Stimulated activated CD4-positive, alpha-beta T cell treated with anti-CD3 and anti-CD28 coated beads, Interleukin-12 subunit alpha, Interleukin-12 subunit beta, amount 100 ng/mL, for 24 hours (primary cell): Measurements from ENCODE around the gene GLIPR1L1.

Source experiments
- DNase-seq, 2 experiments: peaks; one replicate each; pipeline ENCODE4 v3.0.0-alpha.2; 2020; ENCODE audit warnings: low read depth in 2 of 2

Gene GLIPR1L1

DNA sequence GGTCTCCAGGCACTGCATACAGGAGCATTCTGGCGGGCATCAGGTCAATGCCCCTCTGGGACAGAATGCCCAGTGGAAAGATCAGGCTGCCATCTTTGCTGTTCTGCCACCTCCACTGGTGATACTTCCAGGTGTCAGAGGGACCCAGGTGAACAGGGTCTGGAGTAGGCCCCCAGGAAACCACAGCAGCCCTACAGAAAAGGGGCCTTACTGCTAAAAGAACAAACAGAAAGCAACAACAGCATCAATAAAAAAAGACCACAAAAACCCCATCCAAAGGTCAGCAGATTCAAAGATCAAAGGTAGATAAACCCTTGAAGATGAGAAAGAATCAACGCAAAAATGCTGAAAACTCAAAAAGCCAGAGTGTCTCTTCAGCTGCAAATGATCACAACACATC is 15.9 kb downstream of the GLIPR1L1 start:
- DNase-seq: no peak

GRCh38 chr12:75354011-75354410 is 19.5 kb downstream of the GLIPR1L1 start:
- DNase-seq: no peak

DNA sequence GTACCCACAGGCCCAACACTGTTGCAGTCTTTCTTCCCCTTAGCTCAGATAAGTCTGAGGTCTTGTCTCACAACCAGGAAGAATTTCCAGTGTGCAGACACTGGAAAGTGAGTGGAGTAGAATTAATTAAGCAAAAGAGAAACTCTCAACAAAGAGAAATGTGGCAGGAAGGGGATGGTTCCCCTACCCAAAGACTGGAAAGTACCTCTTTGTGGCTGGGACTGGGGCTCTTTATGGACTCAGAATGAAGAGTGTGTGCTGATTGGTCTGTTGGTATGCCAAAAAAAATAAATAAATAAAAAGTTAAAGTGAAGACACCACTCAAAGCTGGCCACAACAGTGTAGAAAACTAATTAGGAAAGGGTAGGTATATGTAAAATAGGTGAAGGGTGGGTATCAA is 26.4 kb downstream of the GLIPR1L1 start:
- DNase-seq: no peak

GRCh38 chr12:75361408-75361807 is 26.9 kb downstream of the GLIPR1L1 start:
- no peak for DNase-seq

GRCh38 chr12:75364919-75365318 is 30.4 kb downstream of the GLIPR1L1 start:
- no peak for DNase-seq

DNA sequence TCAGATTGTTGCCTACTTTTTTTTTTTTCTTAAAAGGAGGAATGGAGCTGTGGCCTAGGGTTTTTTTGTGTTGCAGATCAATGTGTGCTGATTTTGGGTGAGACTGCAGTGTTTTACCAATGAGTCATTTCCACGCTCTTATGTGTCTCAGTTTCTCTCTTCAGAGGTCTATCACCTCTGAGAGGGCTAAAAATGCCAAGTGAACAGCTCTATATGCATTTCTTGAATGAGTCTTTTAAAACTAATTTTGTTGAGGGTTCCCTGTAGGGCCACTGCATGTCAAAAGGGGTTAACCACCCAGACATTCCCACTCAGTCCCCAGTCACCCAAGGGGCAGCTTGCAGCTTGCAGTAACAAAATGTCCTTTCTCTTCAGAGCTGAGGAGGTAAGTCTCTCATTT is 32.2 kb downstream of the GLIPR1L1 start:
- DNase-seq: no peak

- DNase-seq: no peak
These were observed 40.5 kb downstream of the GLIPR1L1 start for GRCh38 chr12:75374971-75375370.

DNA sequence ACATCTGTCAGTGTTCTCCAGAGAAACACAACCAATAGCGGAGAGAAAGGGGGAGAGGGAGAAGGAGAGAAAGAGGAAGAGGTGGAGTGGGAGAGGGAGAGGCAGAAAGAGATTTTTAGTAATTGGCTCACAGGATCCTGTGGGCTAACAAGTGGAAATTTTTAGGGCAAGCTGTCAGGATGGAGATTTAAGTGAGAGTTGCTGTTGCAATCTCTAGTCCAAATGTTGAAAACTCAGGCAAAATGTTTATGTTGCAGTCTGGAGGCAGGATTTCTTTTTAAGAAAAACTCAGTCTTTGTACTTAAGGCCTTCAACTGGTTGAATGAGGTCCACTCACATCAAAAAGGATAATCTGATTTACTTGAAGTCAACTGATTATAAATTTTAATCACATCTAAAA is 43.9 kb downstream of the GLIPR1L1 start:
- DNase-seq: no peak

DNA sequence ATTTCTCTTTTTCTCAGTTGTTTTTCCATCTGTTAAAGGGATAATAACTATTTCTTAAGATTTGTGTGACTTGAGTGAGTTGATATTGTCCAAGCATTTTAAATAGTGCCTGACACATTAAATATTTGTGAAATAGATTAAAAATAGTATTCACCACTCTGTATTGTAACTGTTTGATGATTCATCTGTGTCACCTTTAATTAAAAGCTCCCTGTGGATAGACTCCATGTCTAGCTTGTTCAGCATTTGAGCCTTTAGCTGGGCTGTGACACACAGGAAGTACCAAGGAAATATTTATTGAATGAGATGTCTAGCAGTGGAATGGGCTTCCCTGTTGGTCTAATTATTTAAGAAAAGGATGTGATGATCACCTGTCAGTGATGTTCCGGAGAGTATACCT is 54.6 kb downstream of the GLIPR1L1 start:
- DNase-seq: no peak

- no peak for DNase-seq
These were observed 55.2 kb downstream of the GLIPR1L1 start for GRCh38 chr12:75389706-75390105.

GRCh38 chr12:75390156-75390898 is 55.9 kb downstream of the GLIPR1L1 start:
- no peak for DNase-seq

DNA sequence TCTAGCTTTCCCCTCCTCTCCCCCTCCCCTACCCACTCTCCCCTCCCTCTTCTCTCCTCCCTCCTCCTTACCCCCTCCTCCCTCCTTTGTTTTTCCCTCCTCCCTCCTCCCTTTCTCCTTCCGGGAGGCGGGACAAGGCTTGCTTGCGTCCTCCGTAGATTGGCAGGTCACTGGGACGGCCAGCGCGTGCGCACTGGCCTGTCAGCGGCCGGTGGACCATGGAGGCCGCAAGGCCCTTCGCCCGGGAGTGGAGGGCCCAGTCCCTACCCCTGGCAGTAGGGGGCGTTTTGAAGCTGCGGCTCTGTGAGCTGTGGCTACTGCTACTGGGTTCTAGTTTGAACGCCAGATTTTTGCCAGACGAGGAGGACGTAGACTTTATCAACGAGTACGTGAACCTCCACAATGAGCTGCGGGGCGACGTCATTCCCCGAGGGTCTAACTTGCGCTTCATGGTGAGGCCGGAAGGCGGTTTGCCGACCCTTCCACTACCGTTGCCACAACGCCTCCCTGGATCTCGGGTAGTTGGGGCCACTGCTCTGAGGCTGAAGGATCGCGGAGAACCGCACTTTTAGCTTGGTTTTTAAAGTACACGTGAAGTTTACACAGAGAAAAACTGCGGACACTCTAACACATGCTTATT is 56.5 kb downstream of the GLIPR1L1 start, which contains the start of gene GLIPR1L2:
Gene GLIPR1L2, plus strand, starts transcription at position 191 of the 640 bp plus-strand sequence. Its CDS starts 28 bp downstream, at position 219.
- peak; percentile 78 to 86 for DNase-seq

- no peak for DNase-seq
These were observed 69.8 kb downstream of the GLIPR1L1 start for GRCh38 chr12:75404231-75404630.

DNA sequence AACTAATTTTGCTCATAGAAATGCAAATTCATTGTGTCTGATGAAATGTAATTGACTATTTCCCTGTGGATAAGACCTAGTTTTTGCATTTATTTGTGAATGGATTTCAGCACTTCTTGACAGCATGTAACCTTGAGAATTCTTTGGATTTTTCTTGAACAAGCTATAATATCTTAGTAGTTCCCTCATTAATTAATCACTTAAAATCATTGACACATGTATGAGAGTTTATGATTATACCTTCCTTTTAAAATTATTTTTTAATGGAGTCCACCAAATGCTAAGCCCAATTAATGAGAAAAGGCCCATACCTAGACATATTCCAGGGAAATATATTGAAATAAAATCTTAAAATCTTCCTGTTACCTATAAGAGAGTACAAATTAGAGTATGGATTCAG is 73.2 kb downstream of the GLIPR1L1 start:
- DNase-seq: no peak

GRCh38 chr12:75409830-75410229 is 75.4 kb downstream of the GLIPR1L1 start:
- DNase-seq: no peak

- DNase-seq: no peak
These were observed 80.2 kb downstream of the GLIPR1L1 start for GRCh38 chr12:75414671-75415070.

GRCh38 chr12:75419841-75420240 is 85.4 kb downstream of the GLIPR1L1 start:
- no peak for DNase-seq
